OCI-LY3 (cell line): ENCODE measurements around the gene KDM5A.
"Not testable (repeated sequence)": the region's sequence is repeated elsewhere in the genome, so short reads cannot be mapped to it uniquely, and the experiment has no call there.

Experiments used
- EZH2phosphoT487 ChIP-seq: fragments of 200-600 bp; shearing (Covaris generic); IDR thresholded peaks from 2 replicates; pipeline ENCODE4 v1.6.1; 2018; ENCODE audit warnings: antibody characterized with exemption, mixed run types, low read depth
- TF ChIP-seq, protein P1 (sequence below): fragments of 200-600, 300-600 bp; sonication (generic); IDR thresholded peaks from 2 replicates; pipeline ENCODE4 v1.5.1; 2014; ENCODE audit warnings: antibody characterized with exemption, low read length, low read depth

DNA sequence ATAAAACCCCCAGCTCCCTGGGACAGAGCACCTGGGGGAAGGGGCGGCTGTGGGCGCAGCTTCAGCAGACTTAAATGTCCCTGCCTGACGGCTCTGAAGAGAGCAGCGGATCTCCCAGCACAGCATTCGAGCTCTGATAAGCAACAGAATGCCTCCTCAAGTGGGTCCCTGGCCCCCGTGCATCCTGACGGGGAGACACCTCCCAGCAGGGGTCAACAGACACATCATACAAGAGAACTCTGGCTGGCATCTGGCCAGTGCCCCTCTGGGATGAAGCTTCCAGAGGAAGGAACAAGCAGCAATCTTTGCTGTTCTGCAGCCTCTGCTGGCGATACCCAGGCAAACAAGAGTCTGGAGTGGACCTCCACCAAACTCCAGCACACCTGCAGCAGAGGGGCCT, 91.1 kb downstream of the KDM5A start:
- TF ChIP-seq, protein P1, sequence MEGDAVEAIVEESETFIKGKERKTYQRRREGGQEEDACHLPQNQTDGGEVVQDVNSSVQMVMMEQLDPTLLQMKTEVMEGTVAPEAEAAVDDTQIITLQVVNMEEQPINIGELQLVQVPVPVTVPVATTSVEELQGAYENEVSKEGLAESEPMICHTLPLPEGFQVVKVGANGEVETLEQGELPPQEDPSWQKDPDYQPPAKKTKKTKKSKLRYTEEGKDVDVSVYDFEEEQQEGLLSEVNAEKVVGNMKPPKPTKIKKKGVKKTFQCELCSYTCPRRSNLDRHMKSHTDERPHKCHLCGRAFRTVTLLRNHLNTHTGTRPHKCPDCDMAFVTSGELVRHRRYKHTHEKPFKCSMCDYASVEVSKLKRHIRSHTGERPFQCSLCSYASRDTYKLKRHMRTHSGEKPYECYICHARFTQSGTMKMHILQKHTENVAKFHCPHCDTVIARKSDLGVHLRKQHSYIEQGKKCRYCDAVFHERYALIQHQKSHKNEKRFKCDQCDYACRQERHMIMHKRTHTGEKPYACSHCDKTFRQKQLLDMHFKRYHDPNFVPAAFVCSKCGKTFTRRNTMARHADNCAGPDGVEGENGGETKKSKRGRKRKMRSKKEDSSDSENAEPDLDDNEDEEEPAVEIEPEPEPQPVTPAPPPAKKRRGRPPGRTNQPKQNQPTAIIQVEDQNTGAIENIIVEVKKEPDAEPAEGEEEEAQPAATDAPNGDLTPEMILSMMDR, result not testable (repeated sequence)
- TF ChIP-seq EZH2phosphoT487, result not testable (repeated sequence)
